Measurements from ENCODE around the gene PDZD2.

The PDZD2 gene

GRCh38 chr5:31983851-31984250 is 344.9 kb downstream of the PDZD2 start:
- Mint-ChIP-seq H3K4me1 (ENCODE audit: low read depth) (no peaks in the 10 kb centered on the region), H3K9me3 (ENCODE audit: low read depth) (no peaks in the 10 kb centered on the region), H3K36me3 (peaks cover 2% of the 10 kb centered on the region), H3K4me3 (no peak overlapping the region), H3K27ac (no peak overlapping the region), H3K27me3 (no peaks in the 10 kb centered on the region)

GRCh38 chr5:31984691-31985090 is 345.8 kb downstream of the PDZD2 start:
- H3K9me3 Mint-ChIP-seq (ENCODE audit: low read depth), result no peaks in the 10 kb centered on the region
- H3K27me3 Mint-ChIP-seq, result no peaks in the 10 kb centered on the region
- H3K36me3 Mint-ChIP-seq, result peaks cover 4% of the 10 kb centered on the region
- H3K4me3 Mint-ChIP-seq, result no peak overlapping the region
- H3K4me1 Mint-ChIP-seq (ENCODE audit: low read depth), result no peaks in the 10 kb centered on the region
- H3K27ac Mint-ChIP-seq, result no peak overlapping the region

GRCh38 chr5:31986101-31986500 is 347.2 kb downstream of the PDZD2 start:
- no peak overlapping the region for H3K27ac Mint-ChIP-seq
- H3K4me3 Mint-ChIP-seq, result no peak overlapping the region
- H3K9me3 Mint-ChIP-seq (ENCODE audit: low read depth), result no peaks in the 10 kb centered on the region

GRCh38 chr5:31987985-31988710 is 349.2 kb downstream of the PDZD2 start:
- H3K27me3 Mint-ChIP-seq, result no peaks in the 10 kb centered on the region
- no peaks in the 10 kb centered on the region for H3K9me3 Mint-ChIP-seq (ENCODE audit: low read depth)
- H3K27ac Mint-ChIP-seq, result no peak overlapping the region
- H3K4me3 Mint-ChIP-seq, result no peak overlapping the region
- peaks cover 4% of the 10 kb centered on the region for H3K36me3 Mint-ChIP-seq
- H3K4me1 Mint-ChIP-seq (ENCODE audit: low read depth), result no peaks in the 10 kb centered on the region

More at GRCh38 chr5:31986101-31986500, 347.2 kb downstream of the PDZD2 start:
- H3K27me3 Mint-ChIP-seq, result no peaks in the 10 kb centered on the region
- peaks cover 4% of the 10 kb centered on the region for H3K36me3 Mint-ChIP-seq
- H3K4me1 Mint-ChIP-seq (ENCODE audit: low read depth), result no peaks in the 10 kb centered on the region

- H3K4me3 Mint-ChIP-seq, result no peak overlapping the region
- H3K9me3 Mint-ChIP-seq (ENCODE audit: low read depth), result no peaks in the 10 kb centered on the region
- H3K27ac Mint-ChIP-seq, result no peak overlapping the region
- H3K27me3 Mint-ChIP-seq, result no peaks in the 10 kb centered on the region
- H3K4me1 Mint-ChIP-seq (ENCODE audit: low read depth), result peaks cover 1% of the 10 kb centered on the region
- H3K36me3 Mint-ChIP-seq, result peaks cover 4% of the 10 kb centered on the region
Measured at GRCh38 chr5:31990081-31990650, 351.2 kb downstream of the PDZD2 start.

- H3K9me3 Mint-ChIP-seq (ENCODE audit: low read depth), result no peaks in the 10 kb centered on the region
- H3K27ac Mint-ChIP-seq, result no peak overlapping the region
- no peak overlapping the region for H3K4me3 Mint-ChIP-seq
- H3K27me3 Mint-ChIP-seq, result no peaks in the 10 kb centered on the region
- H3K36me3 Mint-ChIP-seq, result peaks cover 4% of the 10 kb centered on the region
- peaks cover 6% of the 10 kb centered on the region for H3K4me1 Mint-ChIP-seq (ENCODE audit: low read depth)
Measured at GRCh38 chr5:31990701-31991110, 351.8 kb downstream of the PDZD2 start.

GRCh38 chr5:31992377-31992776 is 353.4 kb downstream of the PDZD2 start:
- H3K27me3 Mint-ChIP-seq, result no peaks in the 10 kb centered on the region
- no peak overlapping the region for H3K27ac Mint-ChIP-seq
- H3K4me3 Mint-ChIP-seq, result no peak overlapping the region
- no peaks in the 10 kb centered on the region for H3K9me3 Mint-ChIP-seq (ENCODE audit: low read depth)
- H3K36me3 Mint-ChIP-seq, result peaks cover 4% of the 10 kb centered on the region
- peaks cover 10% of the 10 kb centered on the region for H3K4me1 Mint-ChIP-seq (ENCODE audit: low read depth)

- no peak overlapping the region for H3K27ac Mint-ChIP-seq
- H3K9me3 Mint-ChIP-seq (ENCODE audit: low read depth), result no peaks in the 10 kb centered on the region
- no peak overlapping the region for H3K4me3 Mint-ChIP-seq
- H3K36me3 Mint-ChIP-seq, result peaks cover 2% of the 10 kb centered on the region
- peaks cover 10% of the 10 kb centered on the region for H3K4me1 Mint-ChIP-seq (ENCODE audit: low read depth)
- H3K27me3 Mint-ChIP-seq, result no peaks in the 10 kb centered on the region
Measured at GRCh38 chr5:31993165-31993961, 354.4 kb downstream of the PDZD2 start.

- H3K4me1 Mint-ChIP-seq (ENCODE audit: low read depth), result peaks cover 10% of the 10 kb centered on the region
- no peaks in the 10 kb centered on the region for H3K9me3 Mint-ChIP-seq (ENCODE audit: low read depth)
- no peaks in the 10 kb centered on the region for H3K27me3 Mint-ChIP-seq
- H3K4me3 Mint-ChIP-seq, result no peak overlapping the region
- H3K36me3 Mint-ChIP-seq, result no peaks in the 10 kb centered on the region
- no peak overlapping the region for H3K27ac Mint-ChIP-seq
Measured at GRCh38 chr5:31995006-31995405, 356.1 kb downstream of the PDZD2 start.

- Mint-ChIP-seq H3K27ac (no peak overlapping the region), H3K9me3 (ENCODE audit: low read depth) (no peaks in the 10 kb centered on the region), H3K36me3 (no peaks in the 10 kb centered on the region), H3K4me3 (no peak overlapping the region), H3K4me1 (ENCODE audit: low read depth) (peaks cover 10% of the 10 kb centered on the region), H3K27me3 (no peaks in the 10 kb centered on the region)
Measured at GRCh38 chr5:31995714-31996113, 356.8 kb downstream of the PDZD2 start.

GRCh38 chr5:31996909-31997308 is 358.0 kb downstream of the PDZD2 start:
- Mint-ChIP-seq H3K27me3 (no peaks in the 10 kb centered on the region), H3K4me1 (ENCODE audit: low read depth) (peaks cover 10% of the 10 kb centered on the region), H3K9me3 (ENCODE audit: low read depth) (no peaks in the 10 kb centered on the region), H3K36me3 (no peaks in the 10 kb centered on the region), H3K27ac (no peak overlapping the region), H3K4me3 (no peak overlapping the region)

- Mint-ChIP-seq H3K27ac (no peak overlapping the region), H3K4me3 (no peak overlapping the region), H3K27me3 (no peaks in the 10 kb centered on the region), H3K9me3 (ENCODE audit: low read depth) (no peaks in the 10 kb centered on the region), H3K36me3 (no peaks in the 10 kb centered on the region), H3K4me1 (ENCODE audit: low read depth) (peaks cover 9% of the 10 kb centered on the region)
Measured at GRCh38 chr5:31999470-31999869, 360.5 kb downstream of the PDZD2 start.

- Mint-ChIP-seq H3K36me3 (no peaks in the 10 kb centered on the region), H3K27ac (no peak overlapping the region), H3K9me3 (ENCODE audit: low read depth) (no peaks in the 10 kb centered on the region), H3K4me3 (no peak overlapping the region), H3K27me3 (no peaks in the 10 kb centered on the region), H3K4me1 (ENCODE audit: low read depth) (peaks cover 4% of the 10 kb centered on the region)
Measured at GRCh38 chr5:32000731-32001130, 361.8 kb downstream of the PDZD2 start.

- H3K4me1 Mint-ChIP-seq (ENCODE audit: low read depth), result no peaks in the 10 kb centered on the region
- no peaks in the 10 kb centered on the region for H3K9me3 Mint-ChIP-seq (ENCODE audit: low read depth)
- H3K27ac Mint-ChIP-seq, result no peak overlapping the region
- H3K4me3 Mint-ChIP-seq, result no peak overlapping the region
- H3K27me3 Mint-ChIP-seq, result no peaks in the 10 kb centered on the region
- H3K36me3 Mint-ChIP-seq, result no peaks in the 10 kb centered on the region
Measured at GRCh38 chr5:32001284-32001683, 362.4 kb downstream of the PDZD2 start.

GRCh38 chr5:32001707-32002106 is 362.8 kb downstream of the PDZD2 start:
- Mint-ChIP-seq H3K27ac (no peak overlapping the region), H3K4me1 (ENCODE audit: low read depth) (no peaks in the 10 kb centered on the region), H3K4me3 (no peak overlapping the region), H3K36me3 (no peaks in the 10 kb centered on the region), H3K27me3 (no peaks in the 10 kb centered on the region), H3K9me3 (ENCODE audit: low read depth) (no peaks in the 10 kb centered on the region)
